Parathyroid adenoma (tissue), 2 donors: ENCODE results near the gene CNTN5.

Experiments used
- H2AFZ ChIP-seq: fragments of 300-600 bp; sonication (generic); one replicate; pipeline ENCODE4 v1.7.0; 2017; ENCODE audit warnings: antibody characterized with exemption, mild to moderate bottlenecking
- H3K27ac ChIP-seq: fragments of 300-600 bp; sonication (generic); one replicate; pipeline ENCODE4 v1.7.0; 2017
- H3K27me3 ChIP-seq: fragments of 300-600 bp; sonication (generic); one replicate; pipeline ENCODE4 v1.7.0; 2017; ENCODE audit warnings: low read length; ENCODE audit not compliant: control insufficient read depth, insufficient read depth
- H3K36me3 ChIP-seq: fragments of 300-600 bp; sonication (generic); one replicate; pipeline ENCODE4 v1.7.0; 2017; ENCODE audit warnings: low read length; ENCODE audit not compliant: control insufficient read depth, insufficient read depth
- H3K4me1 ChIP-seq: fragments of 300-600 bp; sonication (generic); one replicate; pipeline ENCODE4 v1.7.0; 2017; ENCODE audit warnings: control low read depth
- H3K4me2 ChIP-seq: fragments of 300-600 bp; sonication (generic); one replicate; pipeline ENCODE4 v1.7.0; 2017; ENCODE audit warnings: low read length
- H3K4me3 ChIP-seq: fragments of 300-600 bp; sonication (generic); one replicate; pipeline ENCODE4 v1.7.0; 2017; ENCODE audit warnings: low read depth, low read length
- H3K79me2 ChIP-seq: fragments of 300-600 bp; sonication (generic); one replicate; pipeline ENCODE4 v1.7.0; 2017; ENCODE audit warnings: control low read depth
- H3K9ac ChIP-seq: fragments of 300-600 bp; sonication (generic); one replicate; pipeline ENCODE4 v1.7.0; 2017; ENCODE audit warnings: mild to moderate bottlenecking
- H3K9me3 ChIP-seq: fragments of 300-600 bp; sonication (generic); one replicate; pipeline ENCODE4 v1.7.0; 2017; ENCODE audit warnings: low read length; ENCODE audit not compliant: control insufficient read depth
- CTCF ChIP-seq: fragments of 300-600 bp; sonication (generic); IDR thresholded peaks from one replicate; pipeline ENCODE4 v1.7.0; 2017; ENCODE audit warnings: antibody characterized with exemption, mild to moderate bottlenecking
- donor health status: primary hyperparathyroidism.

Gene CNTN5

GRCh38 chr11:99268886-99269285, 248.1 kb downstream of the CNTN5 start:
- Histone ChIP-seq H2AFZ (no peak overlapping the region), H3K27ac (no peak overlapping the region), H3K9ac (no peak overlapping the region), H3K4me3 (no peak overlapping the region), H3K4me2 (no peak overlapping the region), H3K4me1 (no peaks in the 10 kb centered on the region), H3K36me3 (no peaks in the 10 kb centered on the region), H3K79me2 (no peaks in the 10 kb centered on the region), H3K27me3 (no peaks in the 10 kb centered on the region), H3K9me3 (no peaks in the 10 kb centered on the region)
- no peak for TF ChIP-seq CTCF

DNA sequence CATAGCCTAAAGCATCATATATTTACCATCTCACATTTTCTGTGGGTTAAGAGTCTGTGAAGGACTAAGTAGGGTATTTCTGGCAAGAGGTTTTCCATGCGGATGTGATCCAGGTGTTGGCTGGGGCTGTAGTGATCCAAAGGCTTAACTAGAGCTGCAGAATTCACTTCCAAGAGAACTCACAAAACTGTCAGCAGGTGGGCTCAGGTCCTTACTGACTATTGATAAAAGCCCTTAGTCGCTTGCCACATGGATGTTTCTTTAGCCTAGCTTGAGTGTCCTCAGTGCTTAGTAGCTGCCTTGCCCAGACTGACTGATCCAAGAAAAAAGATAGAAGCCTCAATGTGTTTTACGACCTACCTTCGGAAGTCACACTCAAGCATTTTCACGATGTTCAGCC, 250.8 kb downstream of the CNTN5 start:
- no peaks in the 10 kb centered on the region for H3K27me3 ChIP-seq
- no peaks in the 10 kb centered on the region for H3K36me3 ChIP-seq
- no peak for TF ChIP-seq CTCF
- no peak overlapping the region for H3K27ac ChIP-seq
- H3K79me2 ChIP-seq = no peaks in the 10 kb centered on the region
- H3K4me1 ChIP-seq = no peaks in the 10 kb centered on the region
- no peak overlapping the region for H3K4me2 ChIP-seq
- H3K4me3 ChIP-seq = no peak overlapping the region
- no peak overlapping the region for H2AFZ ChIP-seq
- H3K9ac ChIP-seq = no peak overlapping the region
- H3K9me3 ChIP-seq = no peaks in the 10 kb centered on the region

GRCh38 chr11:99275521-99275920, 254.8 kb downstream of the CNTN5 start:
- no peak overlapping the region for H3K27ac ChIP-seq
- no peaks in the 10 kb centered on the region for H3K27me3 ChIP-seq
- no peak overlapping the region for H3K4me2 ChIP-seq

DNA sequence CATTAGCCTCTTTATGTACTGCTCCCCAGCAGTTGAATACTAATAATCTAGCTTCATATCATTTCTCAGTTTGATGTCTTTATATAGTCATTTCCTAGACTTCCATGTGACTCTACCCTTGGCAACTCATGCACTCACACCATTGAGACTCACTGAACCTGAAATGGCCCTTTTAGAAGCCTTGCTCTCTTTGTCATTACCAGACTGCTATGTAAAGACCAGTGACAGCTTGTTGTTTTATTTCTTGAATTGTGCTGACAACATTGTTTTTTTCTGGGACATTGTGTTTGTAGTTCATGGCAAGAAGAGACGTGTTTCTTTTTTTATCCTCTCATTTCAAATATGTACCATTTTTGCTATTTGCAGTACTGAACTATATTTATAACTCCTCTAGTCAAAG, 256.5 kb downstream of the CNTN5 start:
- H3K4me1 ChIP-seq = no peaks in the 10 kb centered on the region
- no peaks in the 10 kb centered on the region for H3K79me2 ChIP-seq
- no peak overlapping the region for H3K4me3 ChIP-seq
- H3K9me3 ChIP-seq = no peaks in the 10 kb centered on the region
- TF ChIP-seq CTCF = no peak
- no peaks in the 10 kb centered on the region for H3K36me3 ChIP-seq
- no peak overlapping the region for H3K4me2 ChIP-seq
- H3K27ac ChIP-seq = no peak overlapping the region
- H2AFZ ChIP-seq = no peak overlapping the region
- H3K9ac ChIP-seq = no peak overlapping the region
- H3K27me3 ChIP-seq = no peaks in the 10 kb centered on the region

More at GRCh38 chr11:99275521-99275920, 254.8 kb downstream of the CNTN5 start:
- Histone ChIP-seq H3K79me2 (no peaks in the 10 kb centered on the region), H3K4me3 (no peak overlapping the region), H3K9me3 (no peaks in the 10 kb centered on the region), H3K36me3 (no peaks in the 10 kb centered on the region), H3K4me1 (no peaks in the 10 kb centered on the region), H3K9ac (no peak overlapping the region), H2AFZ (no peak overlapping the region)
- TF ChIP-seq CTCF = no peak

- TF ChIP-seq CTCF = no peak
- Histone ChIP-seq H3K4me3 (no peak overlapping the region), H3K27ac (no peak overlapping the region), H3K9me3 (no peaks in the 10 kb centered on the region), H3K27me3 (no peaks in the 10 kb centered on the region), H3K79me2 (no peaks in the 10 kb centered on the region), H3K9ac (no peak overlapping the region), H2AFZ (no peak overlapping the region), H3K4me1 (no peaks in the 10 kb centered on the region), H3K36me3 (no peaks in the 10 kb centered on the region), H3K4me2 (no peak overlapping the region)
These were observed 258.5 kb downstream of the CNTN5 start for GRCh38 chr11:99279266-99279665.
